Stomach (tissue), 9 donors: ENCODE data around the gene TEX261. TPM values are rescaled to one million over a fixed set of nuclear protein-coding genes. Genes with fewer than 3 reads are reported as not detected.
A peak's percentile ranks its signal among the peaks of the same experiment; 100 is the strongest.

Source experiments
- DNase-seq, 2 donors: peaks; one replicate each; pipeline versions ENCODE4 v3.0.0 to v3.0.0-alpha.2; 2013 to 2019
- H3K27ac ChIP-seq, 5 donors: fragments of 200-600 bp in 4 of 5; sonication (generic) in 4 of 5; one replicate each; pipeline ENCODE4 v1.5.1; 2013 to 2019; ENCODE audit warnings: mild to moderate bottlenecking in 1 of 5, moderate library complexity in 1 of 5
- H3K27me3 ChIP-seq, 3 donors: fragments of 200-600 bp; sonication (generic); one replicate each; pipeline ENCODE4 v1.5.1; 2017 to 2019; ENCODE audit warnings: mixed run types in 1 of 3
- H3K36me3 ChIP-seq, 4 donors: fragments of 200-600 bp; sonication (generic); 1 replicate in 3 of 4; 2 replicates in 1 of 4; pipeline ENCODE4 v1.5.1; 2016 to 2019
- H3K4me1 ChIP-seq, 4 donors: fragments of 200-600 bp; sonication (generic); one replicate each; pipeline ENCODE4 v1.5.1; 2016 to 2019
- H3K4me3 ChIP-seq, 4 donors: fragments of 200-600 bp; sonication (generic) in 3 of 4; one replicate each; pipeline ENCODE4 v1.5.1; 2016 to 2019; ENCODE audit warnings: mild to moderate bottlenecking in 1 of 4
- H3K9me3 ChIP-seq, 4 donors: fragments of 200-600 bp; sonication (generic); one replicate each; pipeline ENCODE4 v1.5.1; 2016 to 2019
- EP300 ChIP-seq: sonication (generic); formaldehyde crosslinking; IDR thresholded peaks from one replicate; pipeline ENCODE4 v1.6.1; 2017; ENCODE audit warnings: antibody characterized with exemption
- POLR2A ChIP-seq, 4 donors: fragments of 450-650 bp; IDR thresholded peaks; one replicate each; pipeline ENCODE4 v1.6.1; 2016; ENCODE audit warnings: antibody characterized with exemption in 4 of 4, control low read depth in 2 of 4, mild to moderate bottlenecking in 1 of 4, moderate library complexity in 1 of 4
- POLR2AphosphoS5 ChIP-seq, 3 donors: sonication (generic); formaldehyde crosslinking; IDR thresholded peaks; one replicate each; pipeline ENCODE4 v1.6.1; 2016; ENCODE audit warnings: antibody characterized with exemption in 3 of 3
- WGBS, 5 donors: extraction: QIAGEN DNeasy Blood & Tissue Kit in 3 of 5; methylation state at CpG; one replicate each; pipeline versions ENCODE4 v1.1.5 to v1.1.7; 2013 to 2018; 5-methylcytosine and 5-hydroxymethylcytosine counted together
- intact Hi-C: fragments of 100-400 bp; cut with DNase I; formaldehyde crosslinking; loops from one replicate; pipeline ENCODE4 v1.15.1; 2023; ENCODE audit warnings: low total_unique reads
- polyA plus RNA-seq, 3 donors: library from polyadenylated mRNA; stranded (reverse); fragments of 200-250 nt; gene quantifications; one replicate each; pipeline ENCODE4 v1.2.3, GENCODE V29; 2013
- total RNA-seq, 5 donors: library from RNA; depleted of rRNA; stranded (reverse); fragments of >200 nt; gene quantifications; one replicate each; pipeline versions ENCODE4 v1.1.0 to v1.2.3, GENCODE V29; 2014 to 2016
- TF ChIP-seq, protein P1 (sequence below), 7 experiments: fragments of 450-650 bp in 4 of 7; fragments of 200-600 bp in 3 of 7; sonication (generic) in 3 of 7; IDR thresholded peaks; one replicate each; pipeline ENCODE4 v1.5.1; 2016 to 2019; ENCODE audit warnings: antibody characterized with exemption in 7 of 7, control low read depth in 2 of 7, mild to moderate bottlenecking in 1 of 7
- donor health status: healthy with polysubstance abuse.
- donor health status: Bipolar disorder and iron deficiency.
- donor health status: healthy.

The TEX261 gene
- total and polyA plus RNA-seq, 8 donors: 5.2 to 39.1 (median 17.5) TPM

GRCh38 chr2:71003966-71004755 lies 9.5 kb upstream of the TEX261 start:
- TF ChIP-seq, protein P1, sequence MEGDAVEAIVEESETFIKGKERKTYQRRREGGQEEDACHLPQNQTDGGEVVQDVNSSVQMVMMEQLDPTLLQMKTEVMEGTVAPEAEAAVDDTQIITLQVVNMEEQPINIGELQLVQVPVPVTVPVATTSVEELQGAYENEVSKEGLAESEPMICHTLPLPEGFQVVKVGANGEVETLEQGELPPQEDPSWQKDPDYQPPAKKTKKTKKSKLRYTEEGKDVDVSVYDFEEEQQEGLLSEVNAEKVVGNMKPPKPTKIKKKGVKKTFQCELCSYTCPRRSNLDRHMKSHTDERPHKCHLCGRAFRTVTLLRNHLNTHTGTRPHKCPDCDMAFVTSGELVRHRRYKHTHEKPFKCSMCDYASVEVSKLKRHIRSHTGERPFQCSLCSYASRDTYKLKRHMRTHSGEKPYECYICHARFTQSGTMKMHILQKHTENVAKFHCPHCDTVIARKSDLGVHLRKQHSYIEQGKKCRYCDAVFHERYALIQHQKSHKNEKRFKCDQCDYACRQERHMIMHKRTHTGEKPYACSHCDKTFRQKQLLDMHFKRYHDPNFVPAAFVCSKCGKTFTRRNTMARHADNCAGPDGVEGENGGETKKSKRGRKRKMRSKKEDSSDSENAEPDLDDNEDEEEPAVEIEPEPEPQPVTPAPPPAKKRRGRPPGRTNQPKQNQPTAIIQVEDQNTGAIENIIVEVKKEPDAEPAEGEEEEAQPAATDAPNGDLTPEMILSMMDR (IDR thresholded peaks at IDR 0.05): no peak
- TF ChIP-seq POLR2A (IDR thresholded peaks at IDR 0.05): no peak
- TF ChIP-seq EP300: no peak
- no peak for TF ChIP-seq POLR2AphosphoS5 (IDR thresholded peaks at IDR 0.05)
- Histone ChIP-seq H3K36me3 (no peaks in the 10 kb centered on the region), H3K4me3 (no peak overlapping the region), H3K27ac (no peak overlapping the region), H3K9me3 (no peaks in the 10 kb centered on the region), H3K27me3 (no peaks in the 10 kb centered on the region), H3K4me1 (peaks cover 0 to 14% (median 11%) of the 10 kb centered on the region in 4 donors)
- DNase-seq: no peak
- intact Hi-C loops: no loop called here
- WGBS, 5 donors: 76 to 84% (median 80%) methylated on average over 8 to 11 of the region's 11 CpGs

DNA sequence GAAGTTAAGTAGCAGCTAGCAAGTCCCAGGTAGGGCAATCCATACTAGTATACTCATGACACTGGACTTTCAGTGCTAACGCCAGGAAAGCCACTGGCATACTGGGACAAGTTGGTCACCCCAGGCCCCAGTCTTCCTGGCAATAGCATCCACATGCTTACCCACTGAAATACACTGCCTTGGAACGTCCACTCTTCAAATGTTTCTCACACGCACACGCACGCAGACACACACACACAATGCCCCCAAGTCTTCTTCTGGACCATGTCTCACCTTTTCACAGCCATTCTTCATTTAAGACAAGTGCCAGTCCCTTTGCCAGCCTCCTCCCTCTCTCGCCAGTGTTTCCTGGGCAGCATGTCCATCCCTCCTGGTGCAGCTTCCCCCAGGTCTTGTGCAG lies 8.7 kb upstream of the TEX261 start:
- H3K9me3 ChIP-seq: no peaks in the 10 kb centered on the region
- H3K27ac ChIP-seq: no peak overlapping the region
- 76 to 87% (median 84%) methylated on average over 6 of the region's 6 CpGs for WGBS, 5 donors
- DNase-seq: no peak
- TF ChIP-seq, protein P1 (IDR thresholded peaks at IDR 0.05): no peak
- TF ChIP-seq POLR2AphosphoS5 (IDR thresholded peaks at IDR 0.05): no peak
- no peak for TF ChIP-seq POLR2A (IDR thresholded peaks at IDR 0.05)
- no peak for TF ChIP-seq EP300
- no peaks in the 10 kb centered on the region for H3K36me3 ChIP-seq
- intact Hi-C loops: no loop called here
- H3K4me1 ChIP-seq: peaks cover 0 to 14% (median 11%) of the 10 kb centered on the region in 4 donors
- H3K4me3 ChIP-seq: no peak overlapping the region
- no peaks in the 10 kb centered on the region for H3K27me3 ChIP-seq

DNA sequence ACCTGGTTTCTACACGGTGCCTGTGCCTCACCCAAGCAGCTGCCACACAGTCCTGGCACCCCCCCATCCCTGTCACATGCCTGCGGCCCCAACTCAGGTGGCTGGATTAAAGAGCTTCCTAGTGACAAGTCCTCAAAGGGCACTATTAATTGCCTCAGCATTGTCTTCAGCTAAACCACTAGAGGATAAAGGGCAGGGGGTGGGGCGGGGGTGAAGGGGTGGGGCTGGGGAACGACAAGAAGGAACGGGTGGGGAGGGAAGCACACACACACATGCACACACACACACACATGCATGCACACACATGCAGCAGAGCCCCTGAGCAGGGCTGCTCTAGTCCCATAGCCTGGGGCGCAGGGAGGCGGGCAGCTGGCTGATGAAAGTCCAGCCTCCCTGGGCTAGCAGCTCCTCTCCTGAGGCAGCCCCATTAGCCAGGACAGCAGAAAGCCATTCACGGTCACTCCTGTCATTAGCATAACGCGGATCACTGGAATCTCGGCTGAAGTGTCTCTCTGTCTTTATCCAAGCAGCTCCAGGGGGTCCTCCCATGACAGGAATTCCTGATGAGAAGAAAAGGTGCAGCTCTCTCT lies 7.4 kb upstream of the TEX261 start:
- Histone ChIP-seq H3K36me3 (no peaks in the 10 kb centered on the region), H3K4me1 (peaks cover 0 to 14% (median 11%) of the 10 kb centered on the region in 4 donors), H3K9me3 (no peaks in the 10 kb centered on the region), H3K27ac (no peak overlapping the region), H3K27me3 (no peaks in the 10 kb centered on the region), H3K4me3 (no peak overlapping the region)
- TF ChIP-seq POLR2AphosphoS5 (IDR thresholded peaks at IDR 0.05): no peak
- no peak for TF ChIP-seq EP300
- TF ChIP-seq POLR2A (IDR thresholded peaks at IDR 0.05): no peak
- TF ChIP-seq, protein P1 (IDR thresholded peaks at IDR 0.05): no peak
- 35 to 56% (median 43%) methylated on average over 9 to 11 of the region's 11 CpGs for WGBS, 5 donors
- DNase-seq: peak in 1 of 2 donors; percentile 39
- intact Hi-C loops: no loop called here

- peaks cover 0 to 14% (median 11%) of the 10 kb centered on the region in 4 donors for H3K4me1 ChIP-seq
- no peaks in the 10 kb centered on the region for H3K36me3 ChIP-seq
- no peaks in the 10 kb centered on the region for H3K27me3 ChIP-seq
- no peak overlapping the region for H3K4me3 ChIP-seq
- H3K9me3 ChIP-seq: no peaks in the 10 kb centered on the region
- no peak overlapping the region for H3K27ac ChIP-seq
- intact Hi-C loops: no loop called here
- no peak for DNase-seq
- TF ChIP-seq POLR2A (IDR thresholded peaks at IDR 0.05) (no peak), POLR2AphosphoS5 (IDR thresholded peaks at IDR 0.05) (no peak), EP300 (no peak)
- TF ChIP-seq, protein P1 (IDR thresholded peaks at IDR 0.05): no peak
- 72 to 86% (median 77%) methylated on average over 5 of the region's 5 CpGs for WGBS, 5 donors
These were observed 6.9 kb upstream of the TEX261 start for GRCh38 chr2:71001592-71001927.
